Common myeloid progenitor, CD34-positive (primary cell): ENCODE data around the gene ASTN2.

Source experiments
- CTCF ChIA-PET: fragments of 350-600 bp; sonication (Branson Sonifier 250); formaldehyde crosslinking; loops from one replicate; lab custom pipeline; 2021; ENCODE audit warnings: antibody characterized with exemption; lab: Charles Lee
- POLR2A ChIA-PET: fragments of 350-600 bp; sonication (Branson Sonifier 250); formaldehyde crosslinking; loops from one replicate; lab custom pipeline; 2021; ENCODE audit warnings: antibody characterized with exemption; lab: Charles Lee
- DNase-seq, 3 donors: peaks; one replicate each; pipeline versions ENCODE4 v3.0.0 to v3.0.0-alpha.2; 2013
- H3K27ac ChIP-seq, 2 experiments: 1 replicate in 1 of 2; 2 replicates in 1 of 2; pipeline ENCODE4 v1.7.0; 2013; ENCODE audit warnings: inconsistent platforms in 2 of 2, low read length in 2 of 2, mild to moderate bottlenecking in 2 of 2, low read depth in 1 of 2, moderate library complexity in 1 of 2; ENCODE audit not compliant: severe bottlenecking in 2 of 2, insufficient read depth in 1 of 2, poor library complexity in 1 of 2
- H3K27me3 ChIP-seq, 5 experiments: replicated peaks in 2 of 5; 1 replicate in 3 of 5; 2 replicates in 2 of 5; pipeline versions ENCODE4 v1.6.1 to v1.7.0; 2013; ENCODE audit warnings: low read length in 4 of 5, mild to moderate bottlenecking in 2 of 5, moderate library complexity in 2 of 5, inconsistent platforms in 1 of 5; ENCODE audit not compliant: insufficient read depth in 5 of 5, control insufficient read depth in 4 of 5
- H3K36me3 ChIP-seq, 4 experiments: 1 replicate in 2 of 4; 2 replicates in 2 of 4; pipeline versions ENCODE4 v1.6.1 to v1.7.0; 2013; ENCODE audit warnings: low read length in 3 of 4, control low read depth in 1 of 4, mild to moderate bottlenecking in 1 of 4; ENCODE audit not compliant: control insufficient read depth in 4 of 4, insufficient read depth in 4 of 4
- H3K4me1 ChIP-seq, 4 experiments: 1 replicate in 3 of 4; 2 replicates in 1 of 4; pipeline versions ENCODE4 v1.6.1 to v1.7.1; 2013; ENCODE audit warnings: low read length in 3 of 4, mild to moderate bottlenecking in 3 of 4, control low read depth in 1 of 4, inconsistent platforms in 1 of 4, moderate library complexity in 1 of 4; ENCODE audit not compliant: control insufficient read depth in 4 of 4, insufficient read depth in 4 of 4; ENCODE audit errors: control extremely low read depth in 1 of 4
- H3K4me3 ChIP-seq, 7 experiments: 1 replicate in 4 of 7; 2 replicates in 3 of 7; pipeline versions ENCODE4 v1.5.1 to v1.7.0; 2013; ENCODE audit warnings: mild to moderate bottlenecking in 7 of 7, low read length in 6 of 7, moderate library complexity in 6 of 7, inconsistent platforms in 2 of 7, low read depth in 2 of 7, control low read depth in 1 of 7; ENCODE audit not compliant: insufficient read depth in 4 of 7, control insufficient read depth in 1 of 7; ENCODE audit errors: extremely low read depth in 1 of 7
- H3K9me3 ChIP-seq, 5 experiments: 1 replicate in 4 of 5; 2 replicates in 1 of 5; pipeline versions ENCODE4 v1.6.1 to v1.7.1; 2013; ENCODE audit warnings: low read length in 4 of 5, mild to moderate bottlenecking in 2 of 5, inconsistent platforms in 1 of 5, low read depth in 1 of 5, moderate library complexity in 1 of 5; ENCODE audit not compliant: control insufficient read depth in 4 of 5, insufficient read depth in 2 of 5; ENCODE audit errors: control extremely low read depth in 1 of 5
- whole genome bisulfite sequencing: methylation state at CpG from one replicate; pipeline ENCODE4 v1.1.5; 2013; ENCODE audit not compliant: insufficient coverage; 5-methylcytosine and 5-hydroxymethylcytosine counted together

Gene ASTN2

GRCh38 chr9:117239428-117239827, 175.4 kb downstream of the ASTN2 start:
- CTCF ChIA-PET, result no interaction called here
- no peak for DNase-seq
- POLR2A ChIA-PET, result no interaction called here

GRCh38 chr9:117234103-117234502, 180.8 kb downstream of the ASTN2 start:
- WGBS, result 78% methylated on average over 4 of the region's 6 CpGs
- no peak overlapping the region for H3K27ac ChIP-seq
- H3K4me1 ChIP-seq, result no peaks in the 10 kb centered on the region
- no peak for DNase-seq
- peaks cover 0 to 2% (median 0%) of the 10 kb centered on the region in 5 experiments for H3K27me3 ChIP-seq
- no peaks in the 10 kb centered on the region for H3K9me3 ChIP-seq
- ChIA-PET CTCF (no interaction called here), POLR2A (no interaction called here)
- no peak overlapping the region for H3K4me3 ChIP-seq
- H3K36me3 ChIP-seq, result no peaks in the 10 kb centered on the region

More at GRCh38 chr9:117239428-117239827, 175.4 kb downstream of the ASTN2 start:
- no peak overlapping the region for H3K4me3 ChIP-seq
- WGBS, result 100% methylated on average over 1 of the region's 1 CpG
- H3K4me1 ChIP-seq, result no peaks in the 10 kb centered on the region
- H3K9me3 ChIP-seq, result peaks cover 0 to 2% (median 0%) of the 10 kb centered on the region in 5 experiments
- H3K27ac ChIP-seq, result no peak overlapping the region
- H3K27me3 ChIP-seq, result no peaks in the 10 kb centered on the region
- H3K36me3 ChIP-seq, result no peaks in the 10 kb centered on the region

GRCh38 chr9:117233016-117233415, 181.8 kb downstream of the ASTN2 start:
- WGBS, result 86% methylated on average over 3 of the region's 4 CpGs
- Histone ChIP-seq H3K9me3 (no peaks in the 10 kb centered on the region), H3K4me3 (no peak overlapping the region), H3K36me3 (no peaks in the 10 kb centered on the region), H3K4me1 (no peaks in the 10 kb centered on the region), H3K27me3 (peaks cover 0 to 2% (median 0%) of the 10 kb centered on the region in 5 experiments), H3K27ac (no peak overlapping the region)
- ChIA-PET POLR2A (no interaction called here), CTCF (no interaction called here)
- DNase-seq, result no peak

- Histone ChIP-seq H3K4me3 (no peak overlapping the region), H3K36me3 (no peaks in the 10 kb centered on the region), H3K4me1 (no peaks in the 10 kb centered on the region), H3K27ac (no peak overlapping the region), H3K27me3 (peaks cover 0 to 2% (median 0%) of the 10 kb centered on the region in 5 experiments), H3K9me3 (no peaks in the 10 kb centered on the region)
- ChIA-PET CTCF (interaction anchor here (0.7 kb wide), 1 partner anchor 81 kb away, joined by 3 read pairs; no protein-coding TSS in a partner anchor), POLR2A (no interaction called here)
- 100% methylated on average over 1 of the region's 1 CpG for WGBS
- no peak for DNase-seq
Measured at GRCh38 chr9:117232281-117232680, 182.6 kb downstream of the ASTN2 start.

- Histone ChIP-seq H3K36me3 (no peaks in the 10 kb centered on the region), H3K27ac (no peak overlapping the region), H3K27me3 (peaks cover 0 to 2% (median 0%) of the 10 kb centered on the region in 5 experiments), H3K4me1 (no peaks in the 10 kb centered on the region), H3K4me3 (no peak overlapping the region), H3K9me3 (no peaks in the 10 kb centered on the region)
- ChIA-PET POLR2A (no interaction called here), CTCF (no interaction called here)
- no peak for DNase-seq
- WGBS, result no CpG with 5 or more reads among the region's 1 CpG
Measured at GRCh38 chr9:117231012-117231411, 183.8 kb downstream of the ASTN2 start.

GRCh38 chr9:117224695-117225094, 190.2 kb downstream of the ASTN2 start:
- ChIA-PET CTCF (interaction anchor here (0.8 kb wide), 1 partner anchor 36 kb away, joined by 3 read pairs; no protein-coding TSS in a partner anchor), POLR2A (no interaction called here)
- Histone ChIP-seq H3K36me3 (no peaks in the 10 kb centered on the region), H3K27me3 (no peaks in the 10 kb centered on the region), H3K27ac (no peak overlapping the region), H3K4me1 (no peaks in the 10 kb centered on the region), H3K4me3 (no peak overlapping the region), H3K9me3 (no peaks in the 10 kb centered on the region)
- WGBS, result 57% methylated on average over 3 of the region's 4 CpGs
- no peak for DNase-seq

- ChIA-PET CTCF (no interaction called here), POLR2A (no interaction called here)
- Histone ChIP-seq H3K9me3 (no peaks in the 10 kb centered on the region), H3K36me3 (no peaks in the 10 kb centered on the region), H3K4me3 (no peak overlapping the region), H3K27me3 (no peaks in the 10 kb centered on the region), H3K27ac (no peak overlapping the region), H3K4me1 (no peaks in the 10 kb centered on the region)
- no peak for DNase-seq
- WGBS, result 94% methylated on average over 3 of the region's 3 CpGs
Measured at GRCh38 chr9:117218951-117219350, 195.9 kb downstream of the ASTN2 start.
